ENCODE data around the gene ZNRD2. TPM values are rescaled to one million over a fixed set of nuclear protein-coding genes. Genes with fewer than 3 reads are reported as not detected.

ZNRD2 gene
- total and polyA plus RNA-seq, 8 donors: 21.7 to 55.7 (median 50.0) TPM

DNA sequence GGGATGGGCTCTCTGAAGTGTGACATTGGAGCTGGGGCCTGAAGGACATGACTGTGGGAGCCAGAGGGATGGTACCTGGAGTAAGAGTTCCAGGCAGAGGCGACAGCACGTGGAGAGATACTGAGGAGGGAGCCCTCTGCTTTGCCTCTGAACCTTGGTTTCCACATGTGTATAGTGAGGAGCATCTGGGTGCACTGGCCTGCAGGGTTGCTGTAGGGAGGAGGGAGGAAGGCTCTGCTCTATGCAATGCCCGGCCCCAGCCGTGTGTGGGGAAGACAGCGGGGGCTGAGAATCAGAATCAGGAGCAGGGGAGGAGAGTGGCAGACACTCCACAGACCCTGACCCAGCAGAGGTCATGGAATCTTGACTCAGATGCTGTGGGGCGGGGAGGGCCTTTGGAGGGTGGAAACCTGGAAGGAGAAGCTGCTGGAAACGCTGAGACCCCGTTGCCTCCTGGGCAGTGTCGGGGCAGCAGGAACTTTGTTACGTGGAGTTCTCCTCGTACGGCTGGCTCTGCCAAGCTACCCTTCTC, 41.4 kb upstream of the ZNRD2 start:
- TF ChIP-seq, protein P1, sequence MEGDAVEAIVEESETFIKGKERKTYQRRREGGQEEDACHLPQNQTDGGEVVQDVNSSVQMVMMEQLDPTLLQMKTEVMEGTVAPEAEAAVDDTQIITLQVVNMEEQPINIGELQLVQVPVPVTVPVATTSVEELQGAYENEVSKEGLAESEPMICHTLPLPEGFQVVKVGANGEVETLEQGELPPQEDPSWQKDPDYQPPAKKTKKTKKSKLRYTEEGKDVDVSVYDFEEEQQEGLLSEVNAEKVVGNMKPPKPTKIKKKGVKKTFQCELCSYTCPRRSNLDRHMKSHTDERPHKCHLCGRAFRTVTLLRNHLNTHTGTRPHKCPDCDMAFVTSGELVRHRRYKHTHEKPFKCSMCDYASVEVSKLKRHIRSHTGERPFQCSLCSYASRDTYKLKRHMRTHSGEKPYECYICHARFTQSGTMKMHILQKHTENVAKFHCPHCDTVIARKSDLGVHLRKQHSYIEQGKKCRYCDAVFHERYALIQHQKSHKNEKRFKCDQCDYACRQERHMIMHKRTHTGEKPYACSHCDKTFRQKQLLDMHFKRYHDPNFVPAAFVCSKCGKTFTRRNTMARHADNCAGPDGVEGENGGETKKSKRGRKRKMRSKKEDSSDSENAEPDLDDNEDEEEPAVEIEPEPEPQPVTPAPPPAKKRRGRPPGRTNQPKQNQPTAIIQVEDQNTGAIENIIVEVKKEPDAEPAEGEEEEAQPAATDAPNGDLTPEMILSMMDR (IDR thresholded peaks at IDR 0.05): no peak
- H3K4me1 ChIP-seq: peaks cover 14 to 27% of the 10 kb centered on the region in 2 donors
- H3K27me3 ChIP-seq: no peaks in the 10 kb centered on the region
- ATAC-seq (no peak), DNase-seq (no peak)
- intact Hi-C loops (cut with DNase I): no loop called here
- H3K9me3 ChIP-seq: no peaks in the 10 kb centered on the region
- H3K4me3 ChIP-seq: no peak overlapping the region
- no peak overlapping the region for H3K27ac ChIP-seq
- H3K36me3 ChIP-seq: peaks cover 0 to 73% of the 10 kb centered on the region in 2 donors

DNA sequence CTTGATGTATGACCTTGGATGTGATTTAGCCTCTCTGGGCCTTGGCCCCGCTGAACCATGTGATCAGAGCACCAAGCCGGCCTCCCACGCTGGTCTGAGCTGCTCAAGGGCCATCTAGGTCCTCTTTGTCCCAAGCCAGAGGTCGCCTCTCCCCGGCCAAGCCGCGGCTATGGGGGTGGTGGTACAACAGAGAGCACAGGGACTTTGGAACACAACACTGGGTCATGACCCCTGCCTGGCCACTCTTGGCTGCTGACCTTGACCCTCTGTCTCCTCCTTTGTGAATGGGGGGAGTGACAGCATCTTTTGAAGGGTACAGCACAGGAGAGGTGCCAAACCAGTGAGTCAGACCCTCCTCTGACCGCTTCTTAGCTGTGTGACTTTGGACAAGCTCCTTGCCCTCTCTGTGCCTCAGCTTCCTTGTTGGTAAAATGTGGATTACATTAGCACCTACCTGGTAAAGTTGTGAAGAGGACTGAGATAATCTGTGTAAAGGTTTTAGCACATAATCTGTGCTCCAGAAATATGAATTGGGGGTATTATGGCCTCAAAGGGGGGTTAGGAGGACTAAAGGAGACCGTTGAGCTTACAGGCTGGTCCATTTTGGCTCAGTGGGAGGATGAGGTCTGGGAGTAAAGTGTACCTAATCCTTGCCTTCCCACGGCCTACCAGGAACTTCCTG, 40.7 kb upstream of the ZNRD2 start:
- H3K36me3 ChIP-seq: peaks cover 0 to 80% of the 10 kb centered on the region in 2 donors
- intact Hi-C loops (cut with DNase I): no loop called here
- ATAC-seq: no peak
- H3K4me3 ChIP-seq: no peak overlapping the region
- no peaks in the 10 kb centered on the region for H3K9me3 ChIP-seq
- no peaks in the 10 kb centered on the region for H3K27me3 ChIP-seq
- no peak for DNase-seq
- TF ChIP-seq, protein P1 (IDR thresholded peaks at IDR 0.05): no peak
- H3K27ac ChIP-seq: no peak overlapping the region
- H3K4me1 ChIP-seq: peaks cover 7 to 20% of the 10 kb centered on the region in 2 donors

DNA sequence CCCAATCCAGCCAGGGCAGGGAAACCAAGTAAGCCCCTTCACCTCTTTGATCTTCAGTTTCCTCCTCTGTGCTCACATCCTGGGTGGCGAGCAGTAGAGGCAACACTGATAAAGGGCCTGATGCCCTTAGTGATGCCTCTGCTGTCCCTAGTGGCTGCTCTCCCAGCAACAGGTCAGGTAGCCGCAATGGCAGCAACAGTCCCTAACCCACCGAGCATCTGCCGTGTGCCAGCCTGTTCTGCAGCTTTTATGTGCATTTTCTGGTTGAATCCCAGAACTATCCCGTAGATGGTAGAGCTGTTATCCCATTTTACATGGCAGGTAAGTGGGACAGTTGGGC, 40.1 kb upstream of the ZNRD2 start:
- Histone ChIP-seq H3K36me3 (peaks cover 0 to 85% of the 10 kb centered on the region in 2 donors), H3K9me3 (no peaks in the 10 kb centered on the region), H3K27me3 (no peaks in the 10 kb centered on the region), H3K4me1 (peaks cover 7 to 20% of the 10 kb centered on the region in 2 donors), H3K4me3 (no peak overlapping the region), H3K27ac (no peak overlapping the region)
- DNase-seq (no peak), ATAC-seq (no peak)
- intact Hi-C loops (cut with DNase I): no loop called here
- TF ChIP-seq, protein P1 (IDR thresholded peaks at IDR 0.05): no peak

DNA sequence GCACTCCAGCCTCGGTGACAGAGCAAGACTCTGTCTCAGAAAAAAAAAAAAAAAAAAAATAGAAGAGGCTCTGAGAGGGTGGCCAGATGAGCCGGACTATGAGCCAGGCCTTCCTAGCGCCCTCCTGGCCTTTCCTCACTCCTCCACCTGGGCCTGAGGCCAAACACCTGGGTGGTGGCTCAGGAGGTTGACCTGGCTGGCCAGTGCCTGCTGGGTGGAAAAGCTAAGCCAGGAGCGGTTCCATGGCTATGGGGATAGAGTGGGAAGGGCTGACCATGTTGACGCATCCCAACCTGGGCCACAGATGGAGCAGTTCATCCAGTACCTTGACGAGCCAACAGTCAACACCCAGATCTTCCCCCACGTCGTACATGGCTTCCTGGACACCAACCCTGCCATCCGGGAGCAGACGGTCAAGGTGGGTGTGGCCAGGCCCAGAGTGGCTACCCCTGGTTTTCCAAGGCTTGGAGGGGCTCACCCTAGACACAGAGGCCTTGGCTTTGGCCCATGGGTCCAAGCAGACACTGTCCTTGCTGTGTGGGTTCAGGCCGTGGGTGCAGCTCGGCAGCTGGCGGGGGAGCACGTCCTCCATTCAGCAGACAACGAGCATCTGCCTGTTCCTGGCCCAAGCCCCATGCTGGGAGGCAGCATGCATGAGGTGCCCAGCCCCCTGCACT, 37.8 kb upstream of the ZNRD2 start:
- H3K4me3 ChIP-seq: no peak overlapping the region
- TF ChIP-seq, protein P1 (IDR thresholded peaks at IDR 0.05): no peak

DNA sequence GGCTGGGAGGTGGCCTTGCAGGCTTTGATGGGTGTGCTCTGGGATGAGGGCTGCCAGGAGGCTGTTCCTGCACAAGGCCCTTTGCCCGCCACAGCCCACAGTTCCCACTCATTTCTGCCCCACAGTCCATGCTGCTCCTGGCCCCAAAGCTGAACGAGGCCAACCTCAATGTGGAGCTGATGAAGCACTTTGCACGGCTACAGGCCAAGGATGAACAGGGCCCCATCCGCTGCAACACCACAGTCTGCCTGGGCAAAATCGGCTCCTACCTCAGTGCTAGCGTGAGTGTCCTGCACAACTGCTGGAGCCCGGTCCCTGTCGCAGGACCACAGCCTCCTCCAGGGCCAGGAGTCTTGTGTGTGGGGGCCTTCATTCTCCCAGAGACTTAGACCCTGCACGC, 35.2 kb upstream of the ZNRD2 start:
- Histone ChIP-seq H3K36me3 (peaks cover 0 to 97% of the 10 kb centered on the region in 2 donors), H3K4me3 (no peak overlapping the region), H3K9me3 (no peaks in the 10 kb centered on the region), H3K4me1 (peaks cover 0 to 14% of the 10 kb centered on the region in 2 donors), H3K27me3 (no peaks in the 10 kb centered on the region), H3K27ac (no peak overlapping the region)
- TF ChIP-seq, protein P1 (IDR thresholded peaks at IDR 0.05): no peak
- no peak for ATAC-seq
- no peak for DNase-seq
- intact Hi-C loops (cut with DNase I): no loop called here

More for the DNA sequence above, 37.8 kb upstream of the ZNRD2 start:
- ATAC-seq (no peak), DNase-seq (no peak)
- Histone ChIP-seq H3K36me3 (peaks cover 0 to 99% of the 10 kb centered on the region in 2 donors), H3K27me3 (no peaks in the 10 kb centered on the region), H3K9me3 (no peaks in the 10 kb centered on the region), H3K4me1 (peaks cover 0 to 5% of the 10 kb centered on the region in 2 donors), H3K27ac (no peak overlapping the region)
- intact Hi-C loops (cut with DNase I): no loop called here
